LNCAP (cell line): ENCODE measurements around the gene GGCT.

Source experiments
- TF ChIP-seq, protein P1 (sequence below): fragments of 450-650 bp; IDR thresholded peaks from 2 replicates; pipeline ENCODE4 v1.5.1; 2017; ENCODE audit warnings: mild to moderate bottlenecking

The GGCT gene

DNA sequence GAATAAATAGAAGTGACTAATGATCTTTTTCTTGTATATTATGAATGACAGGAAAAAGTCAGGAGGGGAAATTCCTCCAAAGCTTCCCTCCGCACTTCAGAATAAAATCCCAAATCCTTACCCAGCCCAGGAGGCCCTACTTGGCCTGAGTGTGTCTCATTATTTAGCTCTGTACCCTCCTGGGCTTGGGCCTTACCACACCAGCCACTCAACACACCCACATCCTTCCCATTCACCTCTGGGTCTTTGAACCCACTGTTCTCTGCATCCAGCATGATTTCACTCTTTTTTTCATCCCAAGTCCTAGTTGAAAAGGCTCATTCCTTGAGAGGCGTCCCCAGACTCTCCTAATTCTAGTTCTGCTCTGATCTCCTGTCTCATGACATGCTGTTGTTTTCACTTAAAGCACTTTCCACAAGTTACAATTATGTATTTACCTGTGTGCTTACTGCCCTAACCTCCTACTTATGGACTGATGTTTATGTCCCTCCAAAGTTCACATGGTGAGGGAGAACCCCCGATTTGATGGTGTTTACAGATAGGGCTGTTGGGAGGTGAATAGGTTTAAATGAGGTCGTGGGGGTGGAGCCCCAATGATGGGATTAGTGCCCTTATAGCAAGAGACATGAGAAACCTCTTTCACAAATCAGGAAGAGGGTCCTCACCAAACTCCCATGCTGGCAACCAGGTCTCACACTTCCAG, 32.4 kb downstream of the GGCT start:
- TF ChIP-seq, protein P1, sequence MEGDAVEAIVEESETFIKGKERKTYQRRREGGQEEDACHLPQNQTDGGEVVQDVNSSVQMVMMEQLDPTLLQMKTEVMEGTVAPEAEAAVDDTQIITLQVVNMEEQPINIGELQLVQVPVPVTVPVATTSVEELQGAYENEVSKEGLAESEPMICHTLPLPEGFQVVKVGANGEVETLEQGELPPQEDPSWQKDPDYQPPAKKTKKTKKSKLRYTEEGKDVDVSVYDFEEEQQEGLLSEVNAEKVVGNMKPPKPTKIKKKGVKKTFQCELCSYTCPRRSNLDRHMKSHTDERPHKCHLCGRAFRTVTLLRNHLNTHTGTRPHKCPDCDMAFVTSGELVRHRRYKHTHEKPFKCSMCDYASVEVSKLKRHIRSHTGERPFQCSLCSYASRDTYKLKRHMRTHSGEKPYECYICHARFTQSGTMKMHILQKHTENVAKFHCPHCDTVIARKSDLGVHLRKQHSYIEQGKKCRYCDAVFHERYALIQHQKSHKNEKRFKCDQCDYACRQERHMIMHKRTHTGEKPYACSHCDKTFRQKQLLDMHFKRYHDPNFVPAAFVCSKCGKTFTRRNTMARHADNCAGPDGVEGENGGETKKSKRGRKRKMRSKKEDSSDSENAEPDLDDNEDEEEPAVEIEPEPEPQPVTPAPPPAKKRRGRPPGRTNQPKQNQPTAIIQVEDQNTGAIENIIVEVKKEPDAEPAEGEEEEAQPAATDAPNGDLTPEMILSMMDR, result no peak

DNA sequence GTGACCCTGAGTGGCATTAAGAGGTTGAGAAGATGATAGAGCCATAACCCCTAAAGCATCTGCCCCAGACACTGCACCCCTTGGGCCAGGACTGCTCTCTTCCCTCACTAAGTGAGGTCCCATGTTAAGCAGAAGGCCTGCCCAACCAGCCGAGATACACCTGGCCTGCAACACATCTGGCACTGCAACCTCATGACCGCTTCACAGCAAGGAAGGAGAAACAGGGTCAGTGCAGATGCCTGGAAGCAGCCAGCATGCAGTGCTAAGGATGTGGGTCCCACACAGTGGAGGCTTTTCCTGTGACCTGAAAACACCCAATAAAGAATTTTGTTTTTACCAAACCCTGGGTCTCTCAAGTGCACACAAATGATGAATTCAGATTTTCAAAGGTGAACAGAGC, 33.4 kb downstream of the GGCT start:
- TF ChIP-seq, protein P1, result no peak

DNA sequence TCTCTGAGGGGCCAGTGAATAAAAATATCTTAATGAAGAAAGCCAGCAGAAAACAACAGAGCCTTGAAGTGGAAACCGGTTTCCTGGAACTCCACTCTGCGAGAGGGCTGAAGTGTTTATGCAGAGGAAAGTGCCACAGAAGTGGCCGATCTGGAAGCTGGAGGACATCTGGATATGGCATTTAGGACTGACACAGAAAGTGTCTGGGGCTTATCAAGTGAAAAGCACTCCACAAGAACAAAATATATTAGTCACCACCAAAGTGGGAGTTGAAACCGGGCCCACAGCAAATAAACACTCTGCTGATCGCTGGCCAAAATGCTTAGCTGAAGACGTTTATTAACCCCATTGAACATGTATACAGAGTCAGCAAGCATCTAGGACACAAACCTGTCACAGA, 33.9 kb downstream of the GGCT start:
- TF ChIP-seq, protein P1, result no peak

DNA sequence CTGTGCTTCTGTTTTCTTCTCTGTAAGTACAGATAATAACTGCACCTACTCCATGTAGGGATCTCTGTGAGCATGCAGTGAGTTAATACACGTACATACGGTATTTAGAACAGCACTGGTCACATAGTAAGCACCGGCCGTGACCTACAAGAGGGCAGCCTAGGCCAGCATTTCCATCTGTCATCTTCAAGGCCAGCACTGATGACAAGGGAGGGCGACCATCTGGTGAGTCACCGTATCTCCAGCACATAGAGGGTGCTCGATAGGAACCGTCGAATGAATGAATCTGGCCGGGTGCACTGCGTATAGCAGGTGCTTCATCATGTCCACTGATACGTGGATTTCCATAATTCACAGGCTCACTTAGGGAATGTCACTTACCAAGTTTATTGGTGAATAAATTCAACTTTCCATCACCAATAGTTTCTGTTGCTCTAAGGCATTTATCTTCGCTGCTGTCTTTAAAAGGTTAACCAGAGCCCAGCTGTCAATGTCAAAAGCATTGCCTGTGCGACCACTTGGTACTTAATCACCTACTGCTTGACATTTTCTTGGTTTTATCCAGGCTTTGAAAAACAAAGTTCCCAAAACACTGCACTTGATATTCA, 34.4 kb downstream of the GGCT start:
- TF ChIP-seq, protein P1, result no peak

DNA sequence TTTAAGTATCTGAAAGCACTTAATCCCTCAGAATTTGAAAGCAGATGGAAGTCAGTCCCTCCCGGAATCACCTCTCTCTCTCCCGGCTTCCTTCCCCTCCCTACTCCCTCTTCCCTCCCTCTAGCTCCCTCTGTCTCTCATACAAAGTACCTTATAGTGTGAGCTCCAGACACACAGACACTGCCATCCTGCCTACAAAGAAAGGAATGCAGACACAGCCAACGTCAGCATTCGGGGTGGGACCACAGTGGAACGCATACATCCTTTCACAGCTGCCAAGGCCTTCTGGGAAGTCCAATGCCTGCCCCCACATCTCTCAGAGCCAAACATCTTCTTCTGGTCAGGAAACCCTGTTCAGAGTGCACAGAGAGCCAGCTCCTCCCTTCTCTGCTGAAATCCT, 35.3 kb downstream of the GGCT start:
- TF ChIP-seq, protein P1, result no peak

DNA sequence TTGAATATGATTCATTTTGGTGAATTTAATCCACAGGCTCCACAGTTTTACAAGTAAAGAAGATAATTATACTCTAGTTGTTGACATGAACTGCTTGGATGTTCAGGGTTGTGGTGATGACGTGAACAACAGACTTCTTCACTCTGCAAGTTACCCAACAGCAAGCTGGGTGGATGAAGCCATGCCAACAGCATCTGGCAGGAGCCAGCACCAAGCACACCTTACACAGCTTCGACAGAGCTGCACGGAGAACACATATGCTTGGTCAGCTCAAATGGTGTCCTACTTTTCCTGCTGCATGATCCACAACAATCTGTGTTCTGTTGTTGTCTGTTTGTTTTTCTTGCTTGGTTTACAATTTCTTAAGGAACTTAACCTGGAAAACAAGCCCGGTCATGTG, 35.8 kb downstream of the GGCT start:
- TF ChIP-seq, protein P1, result no peak

DNA sequence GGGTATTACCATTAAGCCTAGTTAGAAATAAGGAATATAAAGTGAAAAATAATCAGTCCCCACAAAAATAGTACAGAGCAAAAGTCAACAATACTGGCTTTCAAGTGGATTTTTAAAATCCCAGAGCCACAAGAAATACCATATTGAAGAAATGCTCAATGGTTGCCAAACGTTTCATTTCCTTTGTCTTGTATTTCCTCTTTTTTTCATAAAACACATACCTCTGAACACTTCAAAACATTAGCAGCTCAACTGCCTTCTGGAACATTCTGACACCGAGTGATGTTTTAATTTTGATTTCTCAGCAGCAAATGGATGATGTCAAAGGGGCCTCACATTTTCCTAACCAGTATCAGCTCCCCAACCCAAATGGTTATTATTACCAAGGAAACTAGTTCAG, 36.6 kb downstream of the GGCT start:
- TF ChIP-seq, protein P1, result no peak

DNA sequence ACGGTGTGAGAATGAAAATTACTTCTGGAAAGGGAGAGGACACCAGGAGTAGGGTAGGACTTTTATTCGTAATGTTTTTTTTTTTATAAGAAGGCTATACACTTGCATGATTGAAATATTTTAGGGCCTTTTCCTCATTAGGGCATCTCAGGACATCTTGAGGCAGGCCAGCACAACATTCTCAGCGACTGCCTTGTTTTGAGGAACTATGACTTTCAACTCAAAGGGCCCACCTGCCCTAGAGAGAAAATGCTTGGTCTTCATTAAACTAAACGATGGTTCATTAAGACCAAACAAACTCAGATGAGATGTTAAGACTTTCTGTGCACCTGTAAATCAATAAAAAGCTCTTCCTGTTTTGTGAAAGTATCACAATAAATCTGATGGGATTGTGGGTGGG, 37.4 kb downstream of the GGCT start:
- TF ChIP-seq, protein P1, result no peak
